GM18508 (cell line): Measurements from ENCODE around the gene PLA2G4B.

ENCODE experiments used
- ATAC-seq: cut with Tn5 transposase; IDR thresholded peaks from one replicate; pipeline ENCODE4 v1.9.1; 2021; ENCODE audit warnings: moderate number of reproducible peaks; ENCODE audit not compliant: insufficient read depth, unreplicated experiment

PLA2G4B gene

GRCh38 chr15:41806291-41807181 lies 32.1 kb upstream of the PLA2G4B start:
- no peak for ATAC-seq

- no peak for ATAC-seq
Observed at GRCh38 chr15:41809121-41809520, 29.5 kb upstream of the PLA2G4B start.

GRCh38 chr15:41809526-41810220 lies 29.0 kb upstream of the PLA2G4B start:
- no peak for ATAC-seq

GRCh38 chr15:41810651-41811431 lies 27.8 kb upstream of the PLA2G4B start:
- no peak for ATAC-seq

GRCh38 chr15:41811432-41812195 lies 27.0 kb upstream of the PLA2G4B start:
- no peak for ATAC-seq

DNA sequence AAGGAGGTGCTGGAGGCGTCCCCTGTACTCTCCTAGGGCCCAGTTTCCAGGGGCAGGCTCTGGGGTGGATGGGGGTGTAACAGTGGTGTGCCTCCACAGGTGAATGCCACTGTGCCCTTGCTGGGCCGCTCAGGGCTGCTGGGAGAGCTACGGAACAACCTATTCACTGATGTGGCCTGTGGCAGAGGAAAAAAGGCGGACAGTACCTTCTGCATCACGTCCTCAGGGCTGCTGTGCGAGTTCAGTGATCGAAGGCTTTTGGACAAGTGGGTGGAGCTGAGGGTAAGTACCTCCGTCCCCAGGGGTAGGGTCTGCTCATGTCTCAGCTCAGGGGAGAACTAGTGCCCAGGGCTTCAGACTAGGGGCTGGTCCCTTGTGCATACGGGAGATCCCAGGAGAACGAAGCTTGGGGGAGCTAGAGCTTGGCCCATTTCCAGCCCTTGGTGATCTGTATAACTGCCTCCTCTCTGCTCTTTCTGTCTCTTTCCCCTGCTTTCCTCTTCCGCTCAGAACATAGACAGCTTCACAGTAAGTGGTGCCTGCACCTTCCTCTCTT lies 25.7 kb upstream of the PLA2G4B start:
- no peak for ATAC-seq

- ATAC-seq, result no peak
Observed at GRCh38 chr15:41813426-41813825, 25.2 kb upstream of the PLA2G4B start.

DNA sequence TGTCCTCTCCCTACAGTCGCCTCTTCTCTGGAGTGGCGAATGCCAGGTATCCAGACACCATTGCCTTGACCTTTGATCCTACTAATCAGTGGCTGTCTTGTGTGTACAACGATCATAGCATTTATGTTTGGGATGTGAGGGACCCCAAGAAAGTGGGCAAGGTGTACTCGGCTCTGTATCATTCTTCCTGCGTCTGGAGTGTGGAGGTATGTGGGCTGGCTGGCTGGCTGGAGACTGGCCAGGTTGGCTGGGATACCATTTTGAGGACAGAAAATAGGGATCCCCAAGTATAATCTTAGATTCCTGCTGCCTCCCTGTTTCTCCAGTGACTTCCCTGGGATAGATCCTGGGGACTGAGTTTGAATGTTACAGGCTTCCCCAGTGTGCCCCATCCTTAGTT lies 24.1 kb upstream of the PLA2G4B start:
- ATAC-seq, result no peak

DNA sequence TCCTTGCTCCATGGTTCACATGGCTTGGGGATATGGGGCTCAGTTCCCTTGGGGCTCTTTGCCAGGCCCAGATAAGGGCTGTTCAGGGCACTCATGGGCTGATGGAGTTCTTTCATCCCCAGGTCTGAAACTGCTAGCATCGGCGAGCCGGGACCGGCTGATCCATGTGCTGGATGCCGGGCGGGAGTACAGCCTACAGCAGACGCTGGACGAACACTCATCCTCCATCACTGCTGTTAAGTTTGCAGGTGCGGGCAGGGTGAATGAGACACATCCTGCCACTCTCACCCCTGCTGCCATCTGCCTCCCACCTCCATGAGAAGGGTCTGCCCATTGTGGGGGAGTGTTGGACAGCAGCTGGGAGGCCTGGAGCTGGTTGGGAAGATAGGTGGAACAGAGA lies 21.9 kb upstream of the PLA2G4B start:
- ATAC-seq, result no peak

DNA sequence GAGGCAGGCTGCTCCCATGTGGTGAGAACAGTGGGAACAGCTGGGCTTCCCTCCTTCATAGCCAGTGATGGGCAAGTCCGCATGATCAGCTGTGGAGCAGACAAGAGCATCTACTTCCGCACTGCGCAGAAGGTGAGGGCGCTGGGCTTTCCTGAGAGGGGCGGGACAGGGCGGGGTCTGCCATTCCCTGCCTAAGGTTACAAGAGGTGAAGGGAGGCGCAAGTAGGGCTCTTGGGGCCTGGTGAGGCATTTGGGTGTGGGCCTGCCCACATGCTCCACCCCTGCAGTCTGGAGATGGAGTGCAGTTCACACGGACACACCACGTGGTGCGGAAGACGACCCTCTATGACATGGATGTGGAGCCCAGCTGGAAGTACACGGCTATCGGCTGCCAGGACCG lies 21.3 kb upstream of the PLA2G4B start:
- ATAC-seq, result no peak

DNA sequence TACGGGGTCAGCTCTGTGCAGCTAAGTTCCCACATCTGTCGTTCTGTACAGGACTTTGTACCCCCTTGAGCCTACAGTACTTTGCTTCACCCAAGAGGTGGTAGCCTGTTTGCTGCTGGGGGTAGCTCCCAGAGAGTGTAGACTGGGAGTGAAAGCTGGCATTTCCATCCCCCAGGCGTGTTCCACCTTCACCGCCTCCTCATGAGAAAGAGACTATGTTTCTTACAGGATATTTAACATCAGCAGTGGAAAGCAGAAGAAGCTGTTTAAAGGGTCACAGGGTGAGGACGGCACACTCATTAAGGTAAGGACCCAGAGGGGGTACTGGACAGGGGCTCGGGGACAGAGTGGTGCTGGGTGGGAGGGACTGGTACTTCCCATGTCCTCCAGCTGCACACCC lies 20.9 kb upstream of the PLA2G4B start:
- ATAC-seq, result no peak

- no peak for ATAC-seq
Observed at GRCh38 chr15:41819455-41820050, 19.1 kb upstream of the PLA2G4B start.

DNA sequence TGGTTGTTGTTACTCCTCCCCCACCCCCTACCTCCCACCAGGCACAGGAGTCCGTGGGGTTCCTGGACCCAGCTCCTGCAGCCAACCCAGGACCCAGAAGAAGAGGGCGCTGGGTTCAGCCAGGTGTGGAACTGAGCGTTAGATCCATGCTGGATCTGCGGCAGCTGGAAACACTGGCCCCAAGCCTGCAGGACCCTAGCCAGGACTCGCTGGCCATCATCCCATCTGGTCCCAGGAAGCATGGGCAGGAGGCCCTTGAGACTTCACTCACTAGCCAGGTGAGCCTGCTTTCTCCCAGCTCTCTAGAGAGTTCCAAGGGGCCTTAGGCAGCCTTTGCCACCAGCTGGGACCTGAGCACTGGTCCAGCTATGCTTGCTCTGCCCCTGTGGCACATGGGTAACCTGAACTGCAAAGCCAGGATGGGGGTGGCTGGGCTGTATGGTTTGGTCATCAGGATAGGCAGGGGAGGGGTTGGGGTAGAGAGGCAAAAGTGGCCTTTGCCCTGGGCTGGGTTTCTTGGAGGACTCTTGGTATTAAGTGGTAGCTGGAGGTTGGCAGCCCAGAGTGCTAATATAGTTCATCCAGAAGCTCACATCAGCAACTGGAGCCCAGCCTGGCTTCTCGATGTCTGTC lies 17.7 kb upstream of the PLA2G4B start:
- ATAC-seq, result no peak

DNA sequence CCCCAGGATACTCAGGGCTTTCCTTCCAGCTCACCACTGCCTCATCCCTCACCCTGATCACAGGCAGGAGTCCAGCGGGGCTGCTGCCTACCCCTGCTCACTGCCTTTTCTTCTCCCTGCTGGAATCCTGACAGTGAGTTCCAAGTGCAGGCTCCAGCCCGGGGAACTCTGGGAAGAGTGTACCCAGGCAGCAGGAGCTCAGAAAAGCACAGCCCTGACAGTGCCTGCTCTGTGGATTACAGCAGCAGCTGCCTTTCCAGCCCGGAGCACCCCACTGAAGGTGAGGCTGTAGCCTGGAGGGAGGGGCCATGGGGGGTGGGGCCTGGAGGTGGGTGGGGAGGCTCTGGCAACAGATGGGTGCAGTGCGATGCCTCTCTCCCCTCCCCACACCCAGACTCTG lies 16.8 kb upstream of the PLA2G4B start:
- ATAC-seq, result no peak

GRCh38 chr15:41822471-41822870 lies 16.2 kb upstream of the PLA2G4B start:
- ATAC-seq, result no peak

DNA sequence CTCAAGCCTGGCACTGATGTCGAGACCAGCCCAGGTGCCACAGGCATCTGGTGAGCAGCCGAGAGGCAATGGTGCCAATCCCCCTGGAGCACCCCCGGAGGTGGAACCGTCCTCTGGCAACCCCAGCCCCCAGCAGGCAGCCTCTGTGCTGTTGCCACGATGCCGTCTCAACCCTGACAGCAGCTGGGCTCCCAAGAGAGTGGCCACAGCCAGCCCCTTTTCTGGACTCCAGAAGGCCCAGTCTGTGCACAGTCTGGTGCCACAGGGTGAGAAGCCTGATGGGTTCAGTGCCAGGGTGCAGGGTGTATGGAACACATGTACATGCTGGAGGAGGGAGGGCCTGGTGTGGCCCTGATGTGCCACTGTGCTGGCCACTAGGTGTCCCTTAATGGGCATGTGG lies 15.7 kb upstream of the PLA2G4B start:
- no peak for ATAC-seq

DNA sequence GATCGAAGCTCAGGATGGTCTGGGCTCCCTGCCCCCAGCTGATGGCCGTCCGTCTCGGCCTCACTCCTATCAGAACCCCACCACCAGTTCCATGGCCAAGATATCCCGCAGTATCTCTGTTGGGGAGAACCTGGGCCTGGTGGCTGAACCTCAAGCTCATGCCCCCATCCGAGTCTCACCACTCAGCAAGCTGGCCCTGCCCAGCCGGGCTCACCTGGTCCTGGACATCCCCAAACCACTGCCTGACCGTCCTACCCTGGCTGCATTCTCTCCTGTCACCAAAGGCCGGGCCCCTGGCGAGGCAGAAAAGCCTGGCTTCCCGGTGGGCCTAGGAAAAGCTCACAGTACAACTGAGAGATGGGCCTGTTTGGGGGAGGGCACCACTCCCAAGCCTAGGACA lies 15.1 kb upstream of the PLA2G4B start:
- ATAC-seq, result no peak

DNA sequence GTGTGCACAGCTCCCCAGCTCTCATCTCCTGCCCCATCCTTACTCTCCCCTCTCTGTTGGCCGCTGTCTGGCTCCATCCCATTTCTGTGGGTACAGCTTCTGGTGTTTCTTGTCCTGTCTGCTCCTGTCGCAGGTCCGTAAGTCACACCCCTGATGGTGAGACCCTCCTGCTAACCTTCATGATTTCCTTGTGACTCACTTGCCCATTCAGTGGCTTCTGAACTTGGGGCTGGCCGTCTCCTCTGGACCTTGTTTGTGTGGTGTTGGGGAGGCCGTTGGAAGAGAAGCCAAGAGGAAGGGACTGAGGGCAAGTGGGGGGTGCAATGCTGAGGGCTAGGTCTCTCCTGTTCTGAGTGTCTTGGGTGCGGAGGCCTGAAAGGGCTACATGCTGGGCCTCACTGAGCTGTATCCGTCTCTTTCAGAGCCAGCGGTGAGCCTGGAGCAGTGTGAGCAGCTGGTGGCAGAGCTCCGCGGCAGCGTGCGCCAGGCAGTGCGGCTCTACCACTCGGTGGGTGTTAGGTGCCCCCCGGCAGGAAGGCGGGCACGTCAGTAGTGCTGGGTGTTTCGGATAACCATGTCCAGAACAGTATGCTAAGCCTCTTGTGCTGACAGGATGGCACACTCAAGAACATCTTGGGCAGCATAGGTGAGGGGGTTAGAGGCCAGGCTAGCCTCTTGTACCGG lies 14.4 kb upstream of the PLA2G4B start:
- no peak for ATAC-seq

DNA sequence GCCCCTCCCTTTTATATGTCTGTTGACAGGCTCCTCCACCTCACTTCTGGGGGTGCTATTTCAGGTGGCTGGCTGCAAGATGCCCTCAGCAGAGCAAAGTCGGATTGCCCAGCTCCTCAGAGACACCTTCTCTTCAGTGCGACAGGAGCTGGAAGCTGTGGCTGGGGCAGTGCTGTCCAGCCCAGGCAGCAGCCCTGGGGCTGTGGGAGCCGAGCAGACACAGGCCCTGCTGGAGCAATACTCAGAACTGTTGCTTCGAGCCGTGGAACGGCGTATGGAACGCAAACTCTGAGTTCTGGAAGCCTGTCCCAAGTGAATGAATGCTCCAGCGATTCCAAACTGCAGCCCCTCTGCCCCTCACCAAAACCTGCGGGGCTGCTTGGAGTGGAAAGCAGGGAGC lies 13.5 kb upstream of the PLA2G4B start:
- no peak for ATAC-seq
